Calu3 (cell line): Measurements from ENCODE around the gene DHTKD1. TPM values are rescaled to one million over a fixed set of nuclear protein-coding genes. Genes with fewer than 3 reads are reported as not detected.

Experiments
- BruUV-seq: library from RNA; stranded (reverse); fragments of 400-500 nt; replicated peaks from 2 replicates; lab custom pipeline; 2021; lab: Mats Ljungman, UMichigan
- CTCF ChIA-PET: fragments of 300-600 bp; sonication (Branson Sonifier 250); formaldehyde crosslinking; loops from one replicate; lab custom pipeline; 2022; ENCODE audit warnings: antibody characterized with exemption; lab: Charles Lee
- DNase-seq: peaks from one replicate; pipeline ENCODE4 v3.0.0; 2022
- H3K27ac Mint-ChIP-seq: one replicate; pipeline ENCODE4 v1.8.0; 2022; ENCODE audit warnings: mixed read lengths; ENCODE audit not compliant: unreplicated experiment
- H3K27me3 Mint-ChIP-seq: one replicate; pipeline ENCODE4 v1.8.0; 2022; ENCODE audit warnings: mixed read lengths; ENCODE audit not compliant: unreplicated experiment
- H3K36me3 Mint-ChIP-seq: one replicate; pipeline ENCODE4 v1.8.0; 2022; ENCODE audit warnings: mild to moderate bottlenecking, moderate library complexity, mixed read lengths; ENCODE audit not compliant: insufficient read depth, unreplicated experiment
- H3K4me1 Mint-ChIP-seq: one replicate; pipeline ENCODE4 v1.8.0; 2022; ENCODE audit warnings: mild to moderate bottlenecking, low read depth, mixed read lengths; ENCODE audit not compliant: unreplicated experiment
- H3K4me3 Mint-ChIP-seq: one replicate; pipeline ENCODE4 v1.8.0; 2022; ENCODE audit warnings: mild to moderate bottlenecking, low read depth, moderate library complexity, mixed read lengths; ENCODE audit not compliant: unreplicated experiment
- H3K9me3 Mint-ChIP-seq: one replicate; pipeline ENCODE4 v1.8.0; 2022; ENCODE audit warnings: low read depth, mixed read lengths; ENCODE audit not compliant: unreplicated experiment
- intact Hi-C: fragments of 100-400 bp; cut with micrococcal nuclease; formaldehyde crosslinking; loops from one replicate; pipeline ENCODE4 v1.10.0; 2022; ENCODE audit not compliant: unreplicated experiment
- total RNA-seq: library from RNA; stranded (reverse); gene quantifications from 2 replicates; pipeline ENCODE4 v1.2.3, GENCODE V29; 2022
- TF ChIP-seq, protein P1 (sequence below): fragments of 200-600 bp; IDR thresholded peaks from one replicate; pipeline ENCODE4 v1.8.0; 2022; ENCODE audit warnings: antibody characterized with exemption; ENCODE audit not compliant: unreplicated experiment

The DHTKD1 gene
- total RNA-seq, 1 experiment from 2014 or later, result 29.4 TPM

DNA sequence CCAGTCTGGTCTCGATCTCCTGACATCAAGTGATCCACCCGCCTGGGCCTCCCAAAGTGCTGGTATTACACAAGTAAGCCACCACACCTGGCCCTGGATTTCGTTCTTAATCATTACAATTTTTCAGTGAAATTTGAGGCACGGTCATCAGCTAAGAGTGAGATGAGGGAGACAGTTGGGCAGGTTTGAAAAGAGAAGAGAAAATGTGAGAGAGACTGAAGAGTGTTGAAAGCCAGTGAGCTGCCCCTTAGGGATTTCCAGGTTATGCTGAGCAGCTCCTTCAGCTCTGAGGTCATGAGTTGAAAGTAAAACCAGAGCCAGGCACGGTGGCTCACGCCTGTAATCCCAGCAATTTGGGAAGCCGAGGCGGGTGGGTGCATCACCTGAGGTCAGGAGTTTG, 20.2 kb upstream of the DHTKD1 start:
- no peak for DNase-seq
- CTCF ChIA-PET, result no interaction called here
- Mint-ChIP-seq H3K9me3 (no peaks in the 10 kb centered on the region), H3K27ac (no peak overlapping the region), H3K4me3 (no peak overlapping the region), H3K27me3 (peaks cover 21% of the 10 kb centered on the region), H3K36me3 (peaks cover under 1% of the 10 kb centered on the region), H3K4me1 (no peaks in the 10 kb centered on the region)
- intact Hi-C loops, result no loop called here
- BruUV-seq, result no TSS peak
- TF ChIP-seq, protein P1, sequence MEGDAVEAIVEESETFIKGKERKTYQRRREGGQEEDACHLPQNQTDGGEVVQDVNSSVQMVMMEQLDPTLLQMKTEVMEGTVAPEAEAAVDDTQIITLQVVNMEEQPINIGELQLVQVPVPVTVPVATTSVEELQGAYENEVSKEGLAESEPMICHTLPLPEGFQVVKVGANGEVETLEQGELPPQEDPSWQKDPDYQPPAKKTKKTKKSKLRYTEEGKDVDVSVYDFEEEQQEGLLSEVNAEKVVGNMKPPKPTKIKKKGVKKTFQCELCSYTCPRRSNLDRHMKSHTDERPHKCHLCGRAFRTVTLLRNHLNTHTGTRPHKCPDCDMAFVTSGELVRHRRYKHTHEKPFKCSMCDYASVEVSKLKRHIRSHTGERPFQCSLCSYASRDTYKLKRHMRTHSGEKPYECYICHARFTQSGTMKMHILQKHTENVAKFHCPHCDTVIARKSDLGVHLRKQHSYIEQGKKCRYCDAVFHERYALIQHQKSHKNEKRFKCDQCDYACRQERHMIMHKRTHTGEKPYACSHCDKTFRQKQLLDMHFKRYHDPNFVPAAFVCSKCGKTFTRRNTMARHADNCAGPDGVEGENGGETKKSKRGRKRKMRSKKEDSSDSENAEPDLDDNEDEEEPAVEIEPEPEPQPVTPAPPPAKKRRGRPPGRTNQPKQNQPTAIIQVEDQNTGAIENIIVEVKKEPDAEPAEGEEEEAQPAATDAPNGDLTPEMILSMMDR, result no peak

- H3K4me1 Mint-ChIP-seq, result no peaks in the 10 kb centered on the region
- peaks cover 21% of the 10 kb centered on the region for H3K27me3 Mint-ChIP-seq
Observed at GRCh38 chr10:12050528-12050927, 18.2 kb upstream of the DHTKD1 start.

GRCh38 chr10:12051241-12051640, 17.5 kb upstream of the DHTKD1 start:
- Mint-ChIP-seq H3K27me3 (peaks cover 21% of the 10 kb centered on the region), H3K4me3 (no peak overlapping the region), H3K27ac (no peak overlapping the region), H3K4me1 (no peaks in the 10 kb centered on the region), H3K36me3 (no peaks in the 10 kb centered on the region), H3K9me3 (no peaks in the 10 kb centered on the region)
- TF ChIP-seq, protein P1, result no peak
- DNase-seq, result no peak
- BruUV-seq, result no TSS peak
- intact Hi-C loops, result no loop called here
- CTCF ChIA-PET, result no interaction called here

More at GRCh38 chr10:12050528-12050927, 18.2 kb upstream of the DHTKD1 start:
- DNase-seq, result no peak
- CTCF ChIA-PET, result interaction anchor here (0.7 kb wide), 1 partner anchor 673 kb away, joined by 3 read pairs; no protein-coding TSS in a partner anchor
- TF ChIP-seq, protein P1, result no peak
- BruUV-seq, result no TSS peak
- intact Hi-C loops, result no loop called here
- Mint-ChIP-seq H3K4me3 (no peak overlapping the region), H3K36me3 (no peaks in the 10 kb centered on the region), H3K9me3 (no peaks in the 10 kb centered on the region), H3K27ac (no peak overlapping the region)

- intact Hi-C loops, result no loop called here
- Mint-ChIP-seq H3K27ac (no peak overlapping the region), H3K9me3 (no peaks in the 10 kb centered on the region), H3K27me3 (no peaks in the 10 kb centered on the region), H3K4me1 (no peaks in the 10 kb centered on the region), H3K4me3 (no peak overlapping the region), H3K36me3 (no peaks in the 10 kb centered on the region)
- CTCF ChIA-PET, result no interaction called here
- no TSS peak for BruUV-seq
- no peak for DNase-seq
- TF ChIP-seq, protein P1, result no peak
Observed at GRCh38 chr10:12055732-12056131, 13.0 kb upstream of the DHTKD1 start.
